NT2/D1 (cell line): Measurements from ENCODE around the gene ENDOD1.

ENCODE experiments used
- SUZ12 ChIP-seq: IDR thresholded peaks from 2 replicates; pipeline ENCODE4 v1.6.1; 2011; ENCODE audit not compliant: insufficient read length, insufficient read depth; ENCODE audit errors: extremely low read depth
- YY1 ChIP-seq: IDR thresholded peaks from 2 replicates; pipeline ENCODE4 v1.6.1; 2011; ENCODE audit not compliant: insufficient read length, insufficient read depth
- ZNF274 ChIP-seq: IDR thresholded peaks from 2 replicates; pipeline ENCODE4 v1.6.1; 2011; ENCODE audit warnings: mild to moderate bottlenecking, low read depth, low read length

DNA sequence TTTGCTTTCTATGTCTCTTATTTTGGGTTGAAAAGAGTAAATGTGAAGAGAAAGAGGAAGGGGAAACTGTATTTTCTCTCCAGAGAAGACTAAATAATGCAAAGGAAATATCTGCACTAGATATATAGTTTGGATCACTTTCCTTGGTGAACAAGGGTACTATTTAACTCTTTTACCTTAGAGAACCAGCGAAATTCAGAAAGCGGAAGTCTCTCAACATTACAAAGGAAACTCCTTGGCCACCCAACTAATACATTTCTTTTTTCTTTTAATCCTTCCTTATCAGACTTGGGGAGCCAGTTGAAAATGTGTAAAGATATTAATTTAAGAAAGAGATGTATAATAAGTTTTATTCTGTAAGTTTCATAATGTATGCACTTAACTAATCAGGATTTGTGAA, 77.1 kb downstream of the ENDOD1 start:
- no peak for TF ChIP-seq SUZ12
- TF ChIP-seq YY1: no peak
- no peak for TF ChIP-seq ZNF274
